Gastroesophageal sphincter (tissue), 4 donors: ENCODE measurements around the gene GARS1. TPM values are rescaled to one million over a fixed set of nuclear protein-coding genes. Genes with fewer than 3 reads are reported as not detected.

Experiments used
- ATAC-seq: fragments of 150-250 bp; one replicate; pipeline ENCODE4 v1.9.1; 2016; ENCODE audit warnings: mild to moderate bottlenecking, moderate library complexity
- H3K27ac ChIP-seq, 4 donors: fragments of 200-600 bp; sonication (generic) in 3 of 4; 1 replicate in 3 of 4; 2 replicates in 1 of 4; pipeline ENCODE4 v1.5.1; 2016 to 2019
- H3K27me3 ChIP-seq: fragments of 200-600 bp; sonication (generic); one replicate; pipeline ENCODE4 v1.5.1; 2019
- H3K36me3 ChIP-seq, 2 donors: fragments of 200-600 bp; sonication (generic); one replicate each; pipeline ENCODE4 v1.5.1; 2019; ENCODE audit warnings: control low read depth in 1 of 2
- H3K4me1 ChIP-seq, 3 donors: fragments of 200-600 bp; sonication (generic); 1 replicate in 2 of 3; 2 replicates in 1 of 3; pipeline ENCODE4 v1.5.1; 2016 to 2019; ENCODE audit warnings: control low read depth in 2 of 3
- H3K4me3 ChIP-seq, 2 donors: fragments of 200-600 bp; sonication (generic); one replicate each; pipeline ENCODE4 v1.5.1; 2019; ENCODE audit warnings: mild to moderate bottlenecking in 1 of 2, moderate library complexity in 1 of 2
- H3K9me3 ChIP-seq, 3 donors: fragments of 200-600 bp; sonication (generic); one replicate each; pipeline ENCODE4 v1.5.1; 2017 to 2019; ENCODE audit warnings: control low read depth in 2 of 3
- EP300 ChIP-seq: sonication (generic); formaldehyde crosslinking; IDR thresholded peaks from one replicate; pipeline ENCODE4 v1.6.1; 2017; ENCODE audit warnings: antibody characterized with exemption, mild to moderate bottlenecking
- POLR2A ChIP-seq, 2 donors: fragments of 450-650 bp; IDR thresholded peaks; one replicate each; pipeline ENCODE4 v1.6.1; 2017; ENCODE audit warnings: antibody characterized with exemption in 2 of 2, mild to moderate bottlenecking in 2 of 2, moderate library complexity in 1 of 2
- POLR2AphosphoS5 ChIP-seq: sonication (generic); formaldehyde crosslinking; IDR thresholded peaks from one replicate; pipeline ENCODE4 v1.6.1; 2017; ENCODE audit warnings: antibody characterized with exemption
- WGBS, 2 donors: methylation state at CpG; one replicate each; pipeline ENCODE4 v1.1.5; 2018; ENCODE audit warnings: low coverage in 1 of 2; 5-methylcytosine and 5-hydroxymethylcytosine counted together
- total RNA-seq, 4 donors: library from RNA; depleted of rRNA; stranded (reverse); fragments of >200 nt; gene quantifications; one replicate each; pipeline ENCODE4 v1.1.0, GENCODE V29; 2016
- TF ChIP-seq, protein P1 (sequence below), 4 experiments: fragments of 200-600 bp in 2 of 4; fragments of 450-650 bp in 2 of 4; sonication (generic) in 1 of 4; IDR thresholded peaks; one replicate each; pipeline ENCODE4 v1.5.1; 2017 to 2019; ENCODE audit warnings: antibody characterized with exemption in 4 of 4, mild to moderate bottlenecking in 2 of 4, moderate library complexity in 2 of 4

The GARS1 gene
- total RNA-seq, 4 donors from 2014 or later, result 44.7 to 81.9 (median 49.7) TPM

DNA sequence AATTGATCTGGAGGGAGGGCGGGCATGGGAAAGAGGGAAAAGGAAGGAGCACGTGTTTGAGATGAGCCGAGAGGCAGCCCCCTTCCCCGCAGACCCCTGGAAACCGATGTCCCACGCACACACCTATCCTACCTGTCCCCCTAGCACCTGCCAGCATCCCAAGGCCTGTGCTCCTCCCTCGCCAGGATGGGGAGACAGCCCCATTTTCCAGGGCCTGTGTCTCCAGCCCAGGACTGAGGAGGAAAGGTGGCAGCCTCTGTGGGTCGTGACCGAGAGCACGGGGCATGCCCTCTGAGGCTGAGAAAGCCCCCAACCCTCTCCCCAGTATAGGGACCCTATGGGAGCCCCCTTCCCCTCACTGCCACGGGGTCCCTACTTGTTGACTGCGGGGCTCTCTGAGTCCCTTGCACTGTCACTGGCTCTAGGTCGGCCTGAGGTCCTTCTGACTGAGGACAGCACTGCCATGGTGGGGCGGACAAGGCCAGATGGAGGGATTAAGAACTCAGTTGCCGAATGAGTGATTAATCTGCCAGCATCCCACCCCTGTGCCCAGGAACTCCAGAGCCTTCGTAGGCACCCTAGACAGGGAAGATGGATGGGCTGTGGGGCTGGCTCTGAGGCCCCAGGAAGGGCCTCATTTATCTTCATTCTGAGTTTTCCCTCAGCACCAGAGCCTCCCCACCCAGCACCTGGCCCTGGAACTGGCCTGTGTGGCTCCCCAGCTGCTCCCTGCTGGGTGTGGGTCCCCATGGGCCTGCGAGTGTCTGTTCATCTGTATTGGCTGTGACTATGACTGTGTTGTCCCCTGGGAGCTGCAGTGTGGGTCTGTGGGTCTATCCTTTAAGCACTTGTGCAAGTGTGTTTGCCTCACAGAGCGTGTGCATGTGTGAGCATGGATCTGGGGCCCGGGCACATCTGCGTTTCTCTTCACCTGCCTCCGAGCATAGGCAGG lies 61.6 kb downstream of the GARS1 start:
- H3K36me3 ChIP-seq, result no peaks in the 10 kb centered on the region
- peaks cover 3% of the 10 kb centered on the region for H3K27me3 ChIP-seq
- no peak overlapping the region for H3K4me3 ChIP-seq
- 90% methylated on average over 2 of the region's 21 CpGs; no CpG with 5 or more reads in 1 of the 2 donors for WGBS, 2 donors
- H3K9me3 ChIP-seq, result no peaks in the 10 kb centered on the region
- H3K27ac ChIP-seq, result no peak overlapping the region
- no peak for ATAC-seq
- no peaks in the 10 kb centered on the region for H3K4me1 ChIP-seq
- TF ChIP-seq POLR2A (IDR thresholded peaks at IDR 0.05), result no peak
- TF ChIP-seq EP300, result no peak
- TF ChIP-seq, protein P1, sequence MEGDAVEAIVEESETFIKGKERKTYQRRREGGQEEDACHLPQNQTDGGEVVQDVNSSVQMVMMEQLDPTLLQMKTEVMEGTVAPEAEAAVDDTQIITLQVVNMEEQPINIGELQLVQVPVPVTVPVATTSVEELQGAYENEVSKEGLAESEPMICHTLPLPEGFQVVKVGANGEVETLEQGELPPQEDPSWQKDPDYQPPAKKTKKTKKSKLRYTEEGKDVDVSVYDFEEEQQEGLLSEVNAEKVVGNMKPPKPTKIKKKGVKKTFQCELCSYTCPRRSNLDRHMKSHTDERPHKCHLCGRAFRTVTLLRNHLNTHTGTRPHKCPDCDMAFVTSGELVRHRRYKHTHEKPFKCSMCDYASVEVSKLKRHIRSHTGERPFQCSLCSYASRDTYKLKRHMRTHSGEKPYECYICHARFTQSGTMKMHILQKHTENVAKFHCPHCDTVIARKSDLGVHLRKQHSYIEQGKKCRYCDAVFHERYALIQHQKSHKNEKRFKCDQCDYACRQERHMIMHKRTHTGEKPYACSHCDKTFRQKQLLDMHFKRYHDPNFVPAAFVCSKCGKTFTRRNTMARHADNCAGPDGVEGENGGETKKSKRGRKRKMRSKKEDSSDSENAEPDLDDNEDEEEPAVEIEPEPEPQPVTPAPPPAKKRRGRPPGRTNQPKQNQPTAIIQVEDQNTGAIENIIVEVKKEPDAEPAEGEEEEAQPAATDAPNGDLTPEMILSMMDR (IDR thresholded peaks at IDR 0.05), result no peak
- TF ChIP-seq POLR2AphosphoS5, result no peak

DNA sequence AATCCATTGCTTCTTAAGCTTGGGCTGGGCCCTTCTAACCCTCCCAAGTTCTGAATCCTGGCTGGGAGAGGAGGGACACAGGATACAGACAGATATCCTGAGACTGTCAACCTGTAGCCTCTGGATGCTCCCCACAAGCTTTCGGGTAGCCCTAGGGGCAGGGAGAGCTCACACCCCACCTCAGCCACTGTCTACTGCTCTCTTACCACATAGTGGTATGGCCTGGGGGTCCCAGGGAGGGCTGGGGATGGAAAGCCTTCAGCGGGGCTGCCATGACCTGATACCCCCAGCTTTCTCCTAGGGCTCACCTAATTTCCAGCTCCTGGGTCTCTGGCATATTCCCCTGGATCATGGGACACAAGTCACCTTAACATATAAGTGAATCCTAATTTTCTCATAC lies 62.5 kb downstream of the GARS1 start:
- Histone ChIP-seq H3K27me3 (peaks cover 6% of the 10 kb centered on the region), H3K4me3 (no peak overlapping the region), H3K9me3 (no peaks in the 10 kb centered on the region), H3K4me1 (no peaks in the 10 kb centered on the region), H3K36me3 (no peaks in the 10 kb centered on the region), H3K27ac (no peak overlapping the region)
- no CpG with 5 or more reads among the region's 2 CpGs for WGBS, 2 donors
- ATAC-seq, result no peak
- TF ChIP-seq POLR2AphosphoS5 (no peak), EP300 (no peak), POLR2A (IDR thresholded peaks at IDR 0.05) (no peak)
- TF ChIP-seq, protein P1 (IDR thresholded peaks at IDR 0.05), result no peak

DNA sequence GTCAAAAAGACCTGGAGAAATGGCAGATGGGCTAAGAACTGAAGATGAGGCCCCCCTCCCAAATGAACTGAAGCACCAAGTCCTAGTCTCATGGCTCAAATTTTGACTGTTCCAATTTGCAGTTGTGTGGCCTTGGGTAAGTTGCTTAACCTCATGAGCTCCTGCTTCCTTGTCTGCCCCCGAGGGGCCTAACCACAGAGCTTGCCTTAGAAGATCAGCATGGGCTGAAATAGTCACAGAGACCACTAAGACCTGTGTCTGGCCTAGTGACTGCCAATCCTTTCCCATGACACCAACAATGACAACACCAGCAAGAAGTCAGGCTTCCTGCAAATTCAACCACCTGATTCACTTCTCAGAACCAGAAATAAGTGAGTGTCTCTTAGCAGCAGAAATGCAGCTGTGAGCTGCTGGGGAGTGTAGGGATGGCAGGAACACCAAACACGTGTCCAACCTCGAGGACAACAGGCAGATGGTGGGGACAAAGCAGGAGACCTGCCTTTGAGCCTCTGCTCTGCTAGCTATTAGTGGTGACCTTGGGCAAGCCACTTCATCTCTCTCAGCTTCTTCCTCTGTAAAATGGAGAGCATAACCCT lies 63.9 kb downstream of the GARS1 start:
- WGBS, 2 donors, result 92 to 100% methylated on average over 1 to 2 of the region's 3 CpGs
- H3K36me3 ChIP-seq, result no peaks in the 10 kb centered on the region
- peaks cover 9% of the 10 kb centered on the region for H3K27me3 ChIP-seq
- no peak for ATAC-seq
- TF ChIP-seq POLR2A (IDR thresholded peaks at IDR 0.05) (no peak), EP300 (no peak), POLR2AphosphoS5 (no peak)
- TF ChIP-seq, protein P1 (IDR thresholded peaks at IDR 0.05), result no peak
- no peak overlapping the region for H3K27ac ChIP-seq
- H3K9me3 ChIP-seq, result no peaks in the 10 kb centered on the region
- H3K4me3 ChIP-seq, result no peak overlapping the region
- H3K4me1 ChIP-seq, result no peaks in the 10 kb centered on the region

DNA sequence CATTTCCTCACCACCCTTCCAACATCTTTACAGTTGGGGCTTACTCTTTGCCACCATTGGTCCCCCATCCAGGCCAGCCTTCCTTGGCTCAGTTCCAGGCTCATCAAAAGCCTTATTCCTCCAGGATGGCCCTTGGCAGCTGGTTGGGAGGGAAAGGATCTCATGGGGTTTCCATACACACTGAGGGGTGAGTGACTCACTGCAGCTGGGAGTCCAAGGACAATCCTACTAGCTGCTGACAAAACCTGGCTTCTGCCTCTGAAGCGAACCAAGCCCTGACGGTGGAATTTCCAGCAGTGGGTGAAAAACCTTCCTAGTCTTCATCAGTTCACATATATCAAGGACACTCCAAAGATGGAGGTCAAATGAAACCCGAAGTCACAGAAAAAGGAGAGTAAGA lies 64.6 kb downstream of the GARS1 start:
- WGBS, 2 donors, result 71 to 100% methylated on average over 1 of the region's 3 CpGs
- H3K36me3 ChIP-seq, result no peaks in the 10 kb centered on the region
- no peaks in the 10 kb centered on the region for H3K9me3 ChIP-seq
- no peak overlapping the region for H3K27ac ChIP-seq
- TF ChIP-seq POLR2AphosphoS5, result no peak
- TF ChIP-seq EP300, result no peak
- TF ChIP-seq POLR2A (IDR thresholded peaks at IDR 0.05), result no peak
- TF ChIP-seq, protein P1 (IDR thresholded peaks at IDR 0.05), result no peak
- H3K4me1 ChIP-seq, result no peaks in the 10 kb centered on the region
- H3K27me3 ChIP-seq, result peaks cover 9% of the 10 kb centered on the region
- H3K4me3 ChIP-seq, result no peak overlapping the region
- ATAC-seq, result no peak
